B cell (primary cell): ENCODE measurements around the gene GUCD1. TPM values are rescaled to one million over a fixed set of nuclear protein-coding genes. Genes with fewer than 3 reads are reported as not detected.

ENCODE experiments used
- ATAC-seq: fragments of 200-7000 bp; cut with Tn5 transposase; one replicate; pipeline ENCODE4 v1.10.0; 2021; ENCODE audit warnings: low read depth, mild to moderate bottlenecking, moderate number of reproducible peaks, moderate library complexity
- CTCF ChIA-PET: fragments of 350-600 bp; sonication (Branson Sonifier 250); formaldehyde crosslinking; loops from one replicate; lab custom pipeline; 2021; ENCODE audit warnings: antibody characterized with exemption, inconsistent platforms; lab: Charles Lee
- POLR2A ChIA-PET: fragments of 350-600 bp; sonication (Branson Sonifier 250); formaldehyde crosslinking; loops from one replicate; lab custom pipeline; 2021; ENCODE audit warnings: antibody characterized with exemption; lab: Charles Lee
- DNase-seq: peaks from one replicate; pipeline ENCODE4 v3.0.0; 2013
- H2AFZ ChIP-seq: 2 replicates; pipeline ENCODE4 v1.6.1; 2012; ENCODE audit warnings: mild to moderate bottlenecking, low read depth, low read length; ENCODE audit not compliant: insufficient read depth, poor library complexity, severe bottlenecking
- H3K27ac ChIP-seq, 2 donors: 1 replicate in 1 of 2; 2 replicates in 1 of 2; pipeline ENCODE4 v1.5.1; 2012 to 2013; ENCODE audit warnings: low read length in 2 of 2, mild to moderate bottlenecking in 2 of 2, moderate library complexity in 1 of 2
- H3K27me3 ChIP-seq, 4 experiments: fragments of 200-600 bp in 1 of 4; sonication (generic) in 1 of 4; replicated peaks in 1 of 4; 1 replicate in 2 of 4; 2 replicates in 2 of 4; pipeline versions ENCODE4 v1.6.1 to v1.7.0; 2013 to 2016; ENCODE audit warnings: low read length in 3 of 4, mild to moderate bottlenecking in 2 of 4, mixed read lengths in 1 of 4, moderate library complexity in 1 of 4; ENCODE audit not compliant: insufficient read depth in 4 of 4, control insufficient read depth in 3 of 4; ENCODE audit errors: control extremely low read depth in 1 of 4
- H3K36me3 ChIP-seq, 2 experiments: replicated peaks in 1 of 2; 1 replicate in 1 of 2; 2 replicates in 1 of 2; pipeline versions ENCODE4 v1.6.1 to v1.7.1; 2013; ENCODE audit warnings: low read length in 1 of 2; ENCODE audit not compliant: insufficient read depth in 2 of 2, control insufficient read depth in 1 of 2; ENCODE audit errors: control extremely low read depth in 1 of 2, extremely low read depth in 1 of 2
- H3K4me1 ChIP-seq, 2 donors: fragments of 200-600 bp in 1 of 2; sonication (generic) in 1 of 2; 1 replicate in 1 of 2; 2 replicates in 1 of 2; pipeline versions ENCODE4 v1.5.1 to v1.6.1; 2013 to 2017; ENCODE audit warnings: low read length in 2 of 2; ENCODE audit not compliant: control insufficient read depth in 2 of 2, insufficient read depth in 2 of 2
- H3K4me2 ChIP-seq: replicated peaks from 2 replicates; pipeline ENCODE3; 2012; ENCODE audit warnings: mild to moderate bottlenecking, low read depth, low read length; ENCODE audit not compliant: poor library complexity, severe bottlenecking
- H3K4me3 ChIP-seq, 5 experiments: fragments of 200-600 bp in 1 of 5; sonication (generic) in 1 of 5; 1 replicate in 3 of 5; 2 replicates in 2 of 5; pipeline versions ENCODE4 v1.5.1 to v1.7.0; 2011 to 2016; ENCODE audit warnings: low read length in 4 of 5, mild to moderate bottlenecking in 4 of 5, low read depth in 2 of 5, control low read depth in 1 of 5, moderate library complexity in 1 of 5; ENCODE audit not compliant: insufficient read depth in 1 of 5; ENCODE audit errors: control extremely low read depth in 1 of 5, extremely low read depth in 1 of 5
- H3K79me2 ChIP-seq: fragments of 200-600 bp; sonication (generic); one replicate; pipeline ENCODE4 v1.6.0; 2016; ENCODE audit warnings: low read length; ENCODE audit not compliant: control insufficient read depth, insufficient read depth
- H3K9ac ChIP-seq: fragments of 200-600 bp; sonication (generic); 2 replicates; pipeline ENCODE4 v1.6.1; 2017; ENCODE audit warnings: mild to moderate bottlenecking, low read length, moderate library complexity
- H3K9me3 ChIP-seq, 3 donors: one replicate each; pipeline versions ENCODE4 v1.6.1 to v1.7.1; 2013; ENCODE audit warnings: low read length in 2 of 3; ENCODE audit not compliant: control insufficient read depth in 2 of 3, insufficient read depth in 1 of 3; ENCODE audit errors: control extremely low read depth in 1 of 3
- H4K20me1 ChIP-seq: 2 replicates; pipeline ENCODE4 v1.6.0; 2012; ENCODE audit warnings: mild to moderate bottlenecking, low read length; ENCODE audit not compliant: insufficient read depth, control insufficient read depth, poor library complexity, severe bottlenecking
- H3K27ac Mint-ChIP-seq: one replicate; pipeline ENCODE4 v1.8.0; 2021; ENCODE audit warnings: mixed read lengths
- H3K27me3 Mint-ChIP-seq: one replicate; pipeline ENCODE4 v1.8.0; 2021; ENCODE audit warnings: mixed read lengths
- H3K4me1 Mint-ChIP-seq: one replicate; pipeline ENCODE4 v1.8.0; 2021; ENCODE audit warnings: mixed read lengths
- H3K4me3 Mint-ChIP-seq: one replicate; pipeline ENCODE4 v1.8.0; 2021; ENCODE audit warnings: mixed read lengths
- H3K9me3 Mint-ChIP-seq: one replicate; pipeline ENCODE4 v1.8.0; 2022; ENCODE audit warnings: mixed read lengths; ENCODE audit not compliant: insufficient read depth
- CTCF ChIP-seq: fragments of 200-600 bp; IDR thresholded peaks from one replicate; pipeline ENCODE4 v1.8.0; 2022; ENCODE audit warnings: antibody characterized with exemption, mild to moderate bottlenecking
- EZH2 ChIP-seq: IDR thresholded peaks from 2 replicates; pipeline ENCODE4 v1.6.1; 2012; ENCODE audit warnings: borderline replicate concordance, low read depth, mild to moderate bottlenecking, moderate library complexity, low read length; ENCODE audit not compliant: insufficient read depth, poor library complexity, severe bottlenecking
- WGBS: methylation state at CpG from one replicate; pipeline ENCODE4 v1.1.5; 2013; ENCODE audit warnings: missing lambda C conversion rate; ENCODE audit not compliant: insufficient coverage; 5-methylcytosine and 5-hydroxymethylcytosine counted together
- intact Hi-C: fragments of 100-400 bp; cut with micrococcal nuclease; formaldehyde crosslinking; loops from one replicate; pipeline ENCODE4 v1.10.0; 2022
- polyA plus RNA-seq: library from polyadenylated mRNA; depleted of rRNA; stranded (reverse); fragments of >200 nt; gene quantifications from 2 replicates; pipeline ENCODE4 v1.2.3, GENCODE V29; 2012
- total RNA-seq, 2 donors: library from RNA; stranded (reverse); fragments of 120-200 nt in 1 of 2; gene quantifications; 1 replicate in 1 of 2; 2 replicates in 1 of 2; pipeline versions ENCODE4 v1.2.3 to v1.2.4, GENCODE V29; 2013 to 2022

Gene GUCD1
- total and polyA plus RNA-seq, 2 donors (not counting 1 experiment from before 2014, with no cell fraction given) = 257 to 378 TPM

GRCh38 chr22:24582056-24582814 is 27.3 kb upstream of the GUCD1 start:
- H3K27ac ChIP-seq = no peak overlapping the region
- TF ChIP-seq CTCF (no peak), EZH2 (no peak)
- H3K4me3 ChIP-seq = no peak overlapping the region
- no peaks in the 10 kb centered on the region for H3K27me3 ChIP-seq
- CTCF ChIA-PET = no interaction called here
- no peak overlapping the region for H3K9ac ChIP-seq
- H3K4me1 ChIP-seq = no peaks in the 10 kb centered on the region
- ATAC-seq (no peak), DNase-seq (no peak)
- no peaks in the 10 kb centered on the region for H4K20me1 ChIP-seq
- H3K36me3 ChIP-seq = no peaks in the 10 kb centered on the region
- POLR2A ChIA-PET = interaction anchor here (0.7 kb wide), 1 partner anchor 82 kb away, joined by 3 read pairs; no protein-coding TSS in a partner anchor
- H3K9me3 ChIP-seq = no peaks in the 10 kb centered on the region
- no peak overlapping the region for H3K4me2 ChIP-seq
- Mint-ChIP-seq H3K4me1 (no peaks in the 10 kb centered on the region), H3K27me3 (no peaks in the 10 kb centered on the region), H3K9me3 (no peaks in the 10 kb centered on the region), H3K27ac (no peak overlapping the region), H3K4me3 (no peak overlapping the region)
- intact Hi-C loops = no loop called here
- H2AFZ ChIP-seq = no peak overlapping the region
- H3K79me2 ChIP-seq = no peaks in the 10 kb centered on the region
- WGBS = 96% methylated on average over 10 of the region's 12 CpGs

GRCh38 chr22:24580276-24580675 is 25.3 kb upstream of the GUCD1 start:
- H3K79me2 ChIP-seq = no peaks in the 10 kb centered on the region
- no peaks in the 10 kb centered on the region for H3K9me3 ChIP-seq
- H3K27me3 ChIP-seq = no peaks in the 10 kb centered on the region
- no peak overlapping the region for H2AFZ ChIP-seq
- H3K4me1 ChIP-seq = no peaks in the 10 kb centered on the region
- ATAC-seq = no peak
- WGBS = no CpG with 5 or more reads among the region's 2 CpGs
- POLR2A ChIA-PET = no interaction called here
- Mint-ChIP-seq H3K27ac (no peak overlapping the region), H3K4me1 (no peaks in the 10 kb centered on the region), H3K9me3 (no peaks in the 10 kb centered on the region), H3K4me3 (no peak overlapping the region), H3K27me3 (no peaks in the 10 kb centered on the region)
- H3K27ac ChIP-seq = no peak overlapping the region
- intact Hi-C loops = no loop called here
- no peak overlapping the region for H3K4me3 ChIP-seq
- H4K20me1 ChIP-seq = no peaks in the 10 kb centered on the region
- no peak for TF ChIP-seq EZH2
- no peak for TF ChIP-seq CTCF
- no peak overlapping the region for H3K9ac ChIP-seq
- CTCF ChIA-PET = no interaction called here
- H3K4me2 ChIP-seq = no peak overlapping the region
- peaks cover 2 to 3% of the 10 kb centered on the region in 2 experiments for H3K36me3 ChIP-seq
- DNase-seq = no peak
